Stimulated activated CD8-positive, alpha-beta memory T cell treated with anti-CD3 and anti-CD28 coated beads, Interleukin-12 subunit alpha, Interleukin-12 subunit beta, amount 100 ng/mL, for 4 hours (primary cell): ENCODE measurements around the gene RNF4.
"Not testable (repeated sequence)": the region's sequence is repeated elsewhere in the genome, so short reads cannot be mapped to it uniquely, and the experiment has no call there.

ENCODE experiments used
- DNase-seq: peaks from one replicate; pipeline ENCODE4 v3.0.0-alpha.2; 2020; ENCODE audit warnings: low read depth

The RNF4 gene

GRCh38 chr4:2489081-2489805 is 20.3 kb downstream of the RNF4 start:
- no peak for DNase-seq

- no peak for DNase-seq
Measured at GRCh38 chr4:2489841-2490552, 21.1 kb downstream of the RNF4 start.

GRCh38 chr4:2492970-2493369 is 24.1 kb downstream of the RNF4 start:
- no peak for DNase-seq

- no peak for DNase-seq
Measured at GRCh38 chr4:2494992-2495391, 26.1 kb downstream of the RNF4 start.

- no peak for DNase-seq
Measured at GRCh38 chr4:2497324-2497723, 28.4 kb downstream of the RNF4 start.

GRCh38 chr4:2497931-2498330 is 29.0 kb downstream of the RNF4 start:
- DNase-seq, result no peak

- no peak for DNase-seq
Measured at GRCh38 chr4:2500547-2500946, 31.6 kb downstream of the RNF4 start.

GRCh38 chr4:2501034-2501594 is 32.2 kb downstream of the RNF4 start:
- DNase-seq, result no peak

- DNase-seq, result no peak
Measured at GRCh38 chr4:2503809-2504208, 34.9 kb downstream of the RNF4 start.

- no peak for DNase-seq
Measured at GRCh38 chr4:2507259-2507658, 38.4 kb downstream of the RNF4 start.

- DNase-seq, result no peak
Measured at GRCh38 chr4:2507855-2508254, 38.9 kb downstream of the RNF4 start.

GRCh38 chr4:2510351-2511259 is 41.7 kb downstream of the RNF4 start:
- DNase-seq, result no peak

- DNase-seq, result no peak
Measured at GRCh38 chr4:2511645-2512131, 42.8 kb downstream of the RNF4 start.

- no peak for DNase-seq
Measured at GRCh38 chr4:2512396-2513135, 43.7 kb downstream of the RNF4 start.

GRCh38 chr4:2514193-2514592 is 45.3 kb downstream of the RNF4 start:
- DNase-seq, result not testable (repeated sequence)

GRCh38 chr4:2514944-2515343 is 46.0 kb downstream of the RNF4 start:
- DNase-seq, result not testable (repeated sequence)

GRCh38 chr4:2515830-2516550 is 47.1 kb downstream of the RNF4 start:
- no peak for DNase-seq

GRCh38 chr4:2516635-2517034 is 47.7 kb downstream of the RNF4 start:
- DNase-seq, result no peak

- DNase-seq, result no peak
Measured at GRCh38 chr4:2526559-2526958, 57.7 kb downstream of the RNF4 start.

GRCh38 chr4:2534904-2535375 is 66.0 kb downstream of the RNF4 start:
- DNase-seq, result no peak
